Activated CD4-positive, alpha-beta T cell treated with anti-CD3 and anti-CD28 coated beads, Interleukin-2, amount 50 U/mL, for 48 hours (primary cell): Measurements from ENCODE around the gene RFWD3.

Source experiments
- DNase-seq, 2 experiments: peaks; one replicate each; pipeline ENCODE4 v3.0.0-alpha.2; 2020

RFWD3 gene

DNA sequence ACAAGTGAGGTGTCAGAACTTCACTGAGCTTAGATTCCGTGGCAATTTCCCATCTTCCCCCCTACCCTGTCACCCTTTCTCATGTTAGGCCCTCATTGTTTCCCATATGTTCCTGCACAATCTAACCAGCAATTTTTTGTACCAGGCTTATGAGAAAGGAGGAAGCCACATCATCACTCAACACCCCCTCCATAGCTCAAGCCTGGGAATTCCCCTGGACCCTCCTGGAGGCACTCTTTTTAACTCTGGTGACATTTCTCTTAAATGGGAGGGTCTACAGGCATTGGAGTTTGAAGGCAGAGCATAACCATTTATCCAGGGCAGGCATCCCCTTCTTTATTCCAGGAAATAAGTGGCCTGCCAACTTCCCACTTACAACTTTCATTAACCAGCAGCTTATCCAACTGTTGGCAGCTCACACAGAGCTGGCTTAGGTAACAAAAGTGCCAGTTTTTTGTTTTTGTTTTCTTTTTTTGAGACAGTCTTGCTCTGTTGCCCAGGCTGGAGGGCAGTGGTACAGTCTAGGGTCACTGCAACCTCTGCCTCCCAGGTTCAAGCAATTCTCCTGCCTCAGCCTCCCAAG is 49.4 kb downstream of the RFWD3 start:
- DNase-seq = no peak

DNA sequence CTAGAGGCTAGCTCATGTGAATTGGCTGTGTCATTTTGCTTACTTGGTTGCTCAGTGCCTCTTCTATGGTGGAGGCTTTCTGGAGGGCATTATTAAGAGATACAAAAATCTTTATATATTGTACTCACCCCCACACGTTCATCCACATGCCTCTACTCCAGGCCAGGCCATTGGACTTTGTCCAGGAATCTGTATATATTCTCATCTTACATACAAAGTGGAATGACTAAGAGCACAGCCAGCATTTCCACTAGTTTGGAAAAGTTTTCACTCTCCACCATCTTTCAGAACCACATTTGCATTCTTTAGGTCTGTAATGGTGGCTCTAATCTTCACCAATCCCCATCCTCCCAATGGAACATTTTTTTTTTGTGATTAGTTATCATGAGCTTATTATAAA is 55.0 kb downstream of the RFWD3 start:
- DNase-seq = no peak

- DNase-seq = peak in 1 of 2 experiments; percentile 31
These were observed 57.7 kb downstream of the RFWD3 start for GRCh38 chr16:74608944-74609343.

DNA sequence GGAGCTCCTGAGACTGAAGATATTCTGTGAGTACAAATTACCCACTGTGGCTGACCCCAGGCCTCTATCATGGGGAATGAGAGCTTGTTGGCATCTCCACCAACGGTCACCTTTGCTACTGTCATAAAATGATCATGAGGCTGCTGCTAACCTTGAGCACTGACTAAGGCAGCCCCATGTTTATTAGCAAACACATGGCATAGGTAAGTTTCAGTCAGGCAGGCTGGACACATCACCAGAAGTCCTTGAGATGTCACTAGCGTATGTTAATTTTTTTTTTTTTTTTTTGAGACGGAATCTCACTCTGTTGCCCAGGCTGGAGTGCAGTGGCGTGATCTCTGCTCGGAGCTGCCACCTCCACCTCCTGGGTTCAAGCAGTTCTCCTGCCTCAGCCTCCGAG is 58.3 kb downstream of the RFWD3 start:
- DNase-seq = no peak

DNA sequence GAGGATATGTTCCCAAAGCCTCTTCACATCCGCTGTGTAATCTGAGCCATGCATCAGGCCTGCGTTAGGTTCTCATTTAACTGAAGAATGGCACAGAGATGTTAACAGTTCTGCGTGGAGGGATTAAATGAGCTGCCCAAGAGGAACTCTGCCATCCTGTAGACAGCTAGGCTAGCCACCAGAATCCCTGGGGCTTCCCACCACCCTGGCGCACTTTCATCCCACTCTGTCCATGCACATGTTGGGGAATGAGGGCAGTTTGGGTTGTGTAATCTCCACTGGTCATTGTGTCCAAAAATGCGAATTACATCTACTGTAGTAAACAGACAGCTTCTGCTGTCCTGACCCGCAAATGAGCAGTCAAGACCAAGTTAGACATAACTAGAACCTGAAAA is 58.7 kb downstream of the RFWD3 start:
- DNase-seq = no peak

DNA sequence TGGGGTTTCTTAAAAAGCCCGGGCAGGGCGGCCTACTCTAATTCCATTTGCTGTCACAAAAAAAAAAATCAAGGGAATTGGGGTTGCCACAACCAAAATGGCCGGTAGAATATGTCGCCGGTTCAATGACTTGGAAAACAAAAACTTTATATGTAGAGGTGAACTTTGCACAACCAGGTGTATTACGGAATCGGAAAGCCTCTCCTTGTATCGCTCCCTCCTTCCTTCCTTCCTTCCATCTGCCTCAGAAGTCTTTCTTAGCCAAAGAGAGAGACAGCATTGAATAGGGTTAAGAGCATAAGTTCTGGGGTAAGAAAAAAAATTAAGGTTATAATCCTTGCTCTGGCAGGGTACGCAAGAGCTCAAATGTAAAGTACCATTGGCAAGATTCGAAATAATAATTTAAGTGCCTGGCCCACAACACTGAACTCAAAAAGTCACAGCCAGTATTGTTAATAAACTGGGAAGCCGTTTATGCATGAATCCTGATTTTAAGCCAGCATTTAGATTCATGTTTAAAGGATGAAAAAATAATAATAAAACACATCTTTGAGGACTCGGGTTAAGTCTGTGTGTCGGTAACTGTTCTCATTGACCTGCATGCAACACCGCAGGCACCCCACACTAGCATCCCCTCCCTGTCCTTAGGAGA is 59.2 kb downstream of the RFWD3 start:
- DNase-seq = no peak

- DNase-seq = peak; percentile 91 to 92
These were observed 60.0 kb downstream of the RFWD3 start, which contains the start of gene GLG1 for GRCh38 chr16:74606521-74607309. Gene GLG1 (minus strand): TSS chr16:74607114. CDS start chr16:74607094, 20 bp downstream.

GRCh38 chr16:74605746-74606520 is 60.7 kb downstream of the RFWD3 start:
- DNase-seq = no peak

- DNase-seq = no peak
These were observed 61.3 kb downstream of the RFWD3 start for GRCh38 chr16:74605332-74605731.

- DNase-seq = no peak
These were observed 62.8 kb downstream of the RFWD3 start for GRCh38 chr16:74603848-74604247.

- peak; percentile 46 to 53 for DNase-seq
These were observed 65.4 kb downstream of the RFWD3 start for GRCh38 chr16:74601126-74601871.

GRCh38 chr16:74596586-74596985 is 70.1 kb downstream of the RFWD3 start:
- no peak for DNase-seq

DNA sequence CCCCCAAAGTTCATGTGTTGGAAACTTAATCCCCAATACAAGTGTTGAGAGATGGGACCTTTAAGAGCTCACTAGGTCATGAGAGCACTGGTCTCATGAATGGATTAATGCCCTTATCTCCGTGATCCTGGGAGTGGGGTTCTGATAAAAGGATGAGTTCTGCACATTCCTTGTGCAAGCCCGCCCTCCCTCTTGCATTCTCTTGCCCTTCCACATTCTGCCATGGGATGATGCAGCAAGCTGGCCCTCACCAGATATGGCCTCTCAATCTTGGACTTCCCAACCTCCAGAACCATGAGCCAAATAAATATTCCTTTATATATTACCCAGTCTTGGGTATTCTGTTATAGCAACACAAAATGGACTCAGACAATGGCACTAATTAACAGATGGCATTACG is 73.8 kb downstream of the RFWD3 start:
- DNase-seq = no peak

DNA sequence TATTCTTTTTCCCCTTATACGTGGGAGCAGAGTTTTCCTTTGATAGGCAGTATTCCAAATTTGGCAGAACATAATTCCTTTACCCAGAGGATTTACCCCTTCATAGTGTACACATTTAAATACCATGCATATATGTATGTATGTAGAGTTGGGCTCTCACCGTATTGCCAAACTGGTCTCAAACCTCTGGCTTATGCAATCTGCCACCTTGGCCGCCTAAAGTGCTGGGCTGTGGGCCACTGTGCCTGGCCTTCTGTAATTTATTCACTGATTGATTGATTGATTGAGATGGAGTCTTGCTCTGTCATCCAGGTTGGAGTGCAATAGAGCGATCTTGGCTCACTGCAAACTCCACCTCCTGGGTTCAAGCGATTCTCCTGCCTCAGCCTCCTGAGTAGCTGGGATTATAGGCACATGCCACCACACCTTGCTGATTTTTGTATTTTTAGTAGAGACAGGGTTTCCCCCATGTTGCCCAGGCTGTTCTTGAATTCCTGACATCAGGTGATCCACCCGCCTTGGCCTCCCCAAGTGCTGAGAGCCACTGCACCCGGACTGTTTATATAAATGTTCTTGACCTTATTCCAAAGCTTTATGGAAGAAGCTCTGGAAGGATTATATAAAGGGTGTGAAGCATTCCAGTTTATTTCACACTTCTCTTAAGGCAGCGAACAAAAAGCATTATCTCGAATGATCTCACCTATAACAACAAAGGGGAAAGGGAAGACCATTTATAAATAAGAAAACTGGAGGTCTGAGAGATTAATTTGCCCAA is 74.6 kb downstream of the RFWD3 start:
- no peak for DNase-seq

DNA sequence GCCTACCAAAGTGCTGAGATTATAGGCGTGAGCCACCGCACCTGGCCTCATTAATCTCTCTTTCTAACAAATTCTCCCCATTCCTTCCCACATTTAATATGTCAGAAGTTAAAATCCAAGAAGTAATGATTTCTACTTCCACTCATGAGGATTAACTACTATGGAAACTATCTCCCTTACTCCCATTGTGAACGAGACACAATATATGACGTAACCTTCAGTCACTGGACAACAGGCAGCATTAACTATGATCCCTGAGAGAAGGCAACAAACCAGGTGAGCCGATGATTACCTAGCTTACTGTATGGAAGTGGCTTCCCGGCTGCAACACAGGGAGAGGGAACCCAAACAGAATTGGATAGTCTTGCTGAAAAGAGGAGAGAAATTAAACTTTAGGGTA is 79.7 kb downstream of the RFWD3 start:
- no peak for DNase-seq

DNA sequence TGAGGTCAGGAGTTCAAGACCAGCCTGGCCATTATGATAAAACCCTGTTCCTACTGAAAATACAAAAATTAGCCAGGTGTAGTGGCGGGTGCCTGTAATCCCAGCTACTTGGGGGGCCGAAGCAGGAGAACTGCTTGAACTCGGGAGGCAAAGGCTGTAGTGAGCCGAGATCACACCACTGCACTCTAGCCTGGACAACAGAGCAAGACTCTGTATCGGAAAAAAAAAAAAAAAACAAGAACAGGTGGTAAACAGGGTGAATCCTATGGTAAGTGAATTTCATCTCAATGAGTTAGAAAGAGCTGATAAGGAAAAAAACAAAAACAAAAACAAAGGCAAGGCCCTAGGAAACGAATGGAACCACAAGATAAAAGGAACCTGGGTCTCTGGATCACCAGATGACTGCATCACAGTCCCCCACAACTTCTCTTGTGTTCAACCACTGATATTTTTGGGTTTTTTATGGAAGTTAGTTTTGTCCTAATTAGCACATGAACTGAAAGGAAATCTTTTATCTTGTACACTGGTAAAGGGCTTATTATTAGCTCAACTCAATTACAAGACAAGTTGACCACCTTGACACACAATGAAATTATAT is 80.7 kb downstream of the RFWD3 start:
- no peak for DNase-seq

GRCh38 chr16:74583926-74584666 is 82.6 kb downstream of the RFWD3 start:
- no peak for DNase-seq

DNA sequence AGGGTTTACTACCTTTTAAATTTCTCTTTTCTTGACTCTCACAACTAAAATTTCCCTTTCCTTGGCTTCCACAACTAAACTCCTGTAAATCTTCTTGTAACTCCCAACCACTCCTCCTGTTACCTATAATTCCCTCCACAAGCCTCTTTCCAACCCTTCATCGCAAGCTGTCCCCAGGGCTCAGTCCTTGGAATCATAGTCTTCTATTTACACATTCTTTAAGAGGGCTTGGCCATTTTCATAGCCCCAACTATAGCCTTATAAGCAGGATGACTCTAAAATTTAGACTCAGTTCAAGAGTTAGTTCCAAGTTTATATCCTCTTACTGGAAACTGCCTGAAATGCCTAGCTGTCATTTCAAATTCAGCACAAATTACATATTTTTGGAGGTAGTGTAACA is 83.7 kb downstream of the RFWD3 start:
- no peak for DNase-seq

- no peak for DNase-seq
These were observed 85.8 kb downstream of the RFWD3 start for GRCh38 chr16:74580833-74581232.

- no peak for DNase-seq
These were observed 87.8 kb downstream of the RFWD3 start for GRCh38 chr16:74578838-74579237.

- no peak for DNase-seq
These were observed 88.2 kb downstream of the RFWD3 start for GRCh38 chr16:74578433-74578832.
